HG03439 (cell line): Measurements from ENCODE around the gene UNKL.

Source experiments
- ATAC-seq: cut with Tn5 transposase; IDR thresholded peaks from one replicate; pipeline ENCODE4 v1.9.1; 2021; ENCODE audit warnings: mild to moderate bottlenecking, moderate library complexity; ENCODE audit not compliant: unreplicated experiment

The UNKL gene

DNA sequence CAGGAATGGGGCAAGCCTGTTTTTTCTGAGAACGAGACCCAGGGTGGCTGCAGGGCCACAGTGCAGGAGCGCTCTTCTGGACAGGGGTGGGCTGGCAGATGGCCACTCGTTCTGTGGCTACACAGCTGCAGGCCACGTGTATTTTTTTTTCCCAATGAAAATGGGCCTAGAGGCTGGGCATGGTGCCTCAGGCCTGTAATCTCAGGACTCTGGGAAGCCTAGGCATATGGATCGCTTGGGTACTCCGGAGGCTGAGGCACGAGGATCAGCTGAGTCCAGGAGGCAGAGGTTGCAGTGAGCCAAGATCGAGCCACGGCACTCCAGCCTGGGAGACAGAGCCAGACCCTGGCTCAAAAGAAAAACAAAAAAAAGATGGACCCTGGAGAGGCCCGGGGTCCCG lies 6.8 kb downstream of the UNKL start:
- ATAC-seq: no peak

DNA sequence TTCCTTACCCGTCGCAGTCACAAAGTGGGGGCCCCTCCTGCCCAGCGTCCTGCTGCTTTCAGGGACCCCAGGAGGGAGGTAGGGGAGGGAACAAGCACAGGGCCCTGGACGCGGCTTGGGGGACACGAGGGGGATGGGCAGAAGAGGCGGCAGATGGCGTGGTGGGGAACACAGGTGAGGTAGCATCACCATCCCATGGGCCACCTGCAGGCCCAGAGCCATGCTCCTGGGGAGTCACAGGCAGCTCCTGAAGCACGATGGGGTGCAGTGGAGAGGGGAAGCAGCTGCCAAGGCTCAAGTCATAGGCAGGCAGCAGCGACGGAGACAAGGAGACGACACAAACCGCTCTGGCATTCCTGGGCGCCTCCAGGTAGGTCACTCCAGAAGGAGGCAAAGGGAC lies 10.8 kb downstream of the UNKL start:
- no peak for ATAC-seq

DNA sequence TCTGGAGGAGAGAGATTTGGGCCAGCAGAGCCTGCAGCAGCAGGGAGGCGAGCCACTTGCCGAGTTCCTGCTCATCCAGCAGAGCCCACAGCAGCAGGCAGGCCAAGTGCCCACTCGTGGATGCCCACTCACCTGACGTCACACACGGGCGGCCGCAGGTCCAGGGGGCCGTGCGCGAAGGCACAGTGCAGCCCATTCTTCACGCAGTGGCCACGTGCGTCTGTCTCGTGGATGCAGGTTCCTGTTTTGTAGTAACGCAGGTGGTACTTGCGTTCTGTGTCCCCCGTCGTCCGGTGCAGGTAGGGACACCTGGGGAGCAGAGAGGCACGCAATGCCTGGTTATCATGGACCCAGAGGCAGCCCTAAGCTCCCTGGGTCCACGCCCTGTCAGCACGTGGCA lies 11.5 kb downstream of the UNKL start:
- no peak for ATAC-seq

DNA sequence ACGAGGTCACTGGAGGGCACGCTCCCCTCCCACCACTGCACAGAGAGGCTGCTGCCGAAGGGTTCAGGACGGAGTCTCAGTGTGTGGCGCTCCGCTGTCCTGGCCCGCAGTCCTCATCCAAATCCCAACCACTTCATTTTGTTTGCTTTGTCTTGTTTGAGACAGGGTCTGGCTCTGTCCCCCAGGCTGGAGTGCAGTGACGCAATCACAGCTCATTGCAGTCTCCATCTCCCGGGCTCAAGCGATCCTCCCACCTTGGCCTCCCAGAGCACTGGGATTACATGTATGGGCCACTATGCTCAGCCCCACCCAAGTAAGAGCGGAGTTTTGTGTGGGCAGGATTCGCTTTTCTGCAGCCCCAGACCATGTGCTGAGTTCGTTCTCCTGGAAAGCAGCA lies 12.7 kb downstream of the UNKL start:
- no peak for ATAC-seq

DNA sequence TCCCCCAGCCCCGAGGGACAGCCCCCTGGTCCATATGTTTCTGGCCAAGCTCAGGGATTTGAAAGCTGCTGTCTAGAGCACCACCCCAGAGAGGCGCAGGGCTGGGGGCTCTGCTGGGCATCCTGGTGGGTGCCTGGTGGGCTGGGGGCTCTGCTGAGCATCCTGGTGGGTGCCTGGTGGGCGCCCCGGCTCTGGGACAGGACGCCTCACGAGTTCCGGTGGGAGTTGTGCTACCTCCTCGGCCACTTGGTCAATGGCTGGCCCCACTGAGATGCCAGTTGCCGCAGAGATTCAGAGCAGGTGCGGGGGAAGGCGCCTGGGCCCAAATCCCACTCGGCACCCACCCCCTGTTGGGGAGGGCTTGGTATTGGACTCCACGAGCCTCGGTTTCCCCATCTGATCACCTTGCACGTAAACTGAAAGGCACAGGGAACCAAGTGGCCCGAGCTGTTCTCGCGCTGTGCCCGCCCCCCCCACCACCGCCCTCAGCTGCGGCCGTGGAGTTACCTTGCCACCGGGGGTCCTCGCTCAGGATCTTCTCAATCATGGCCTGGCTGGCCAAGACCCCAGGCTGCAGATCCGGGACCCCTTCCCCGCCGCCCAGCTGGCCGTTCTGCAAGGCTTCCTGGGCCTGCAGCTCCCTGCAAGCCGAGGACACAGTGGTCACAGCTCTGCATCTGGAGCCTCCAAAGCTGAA lies 13.3 kb downstream of the UNKL start:
- ATAC-seq: no peak

DNA sequence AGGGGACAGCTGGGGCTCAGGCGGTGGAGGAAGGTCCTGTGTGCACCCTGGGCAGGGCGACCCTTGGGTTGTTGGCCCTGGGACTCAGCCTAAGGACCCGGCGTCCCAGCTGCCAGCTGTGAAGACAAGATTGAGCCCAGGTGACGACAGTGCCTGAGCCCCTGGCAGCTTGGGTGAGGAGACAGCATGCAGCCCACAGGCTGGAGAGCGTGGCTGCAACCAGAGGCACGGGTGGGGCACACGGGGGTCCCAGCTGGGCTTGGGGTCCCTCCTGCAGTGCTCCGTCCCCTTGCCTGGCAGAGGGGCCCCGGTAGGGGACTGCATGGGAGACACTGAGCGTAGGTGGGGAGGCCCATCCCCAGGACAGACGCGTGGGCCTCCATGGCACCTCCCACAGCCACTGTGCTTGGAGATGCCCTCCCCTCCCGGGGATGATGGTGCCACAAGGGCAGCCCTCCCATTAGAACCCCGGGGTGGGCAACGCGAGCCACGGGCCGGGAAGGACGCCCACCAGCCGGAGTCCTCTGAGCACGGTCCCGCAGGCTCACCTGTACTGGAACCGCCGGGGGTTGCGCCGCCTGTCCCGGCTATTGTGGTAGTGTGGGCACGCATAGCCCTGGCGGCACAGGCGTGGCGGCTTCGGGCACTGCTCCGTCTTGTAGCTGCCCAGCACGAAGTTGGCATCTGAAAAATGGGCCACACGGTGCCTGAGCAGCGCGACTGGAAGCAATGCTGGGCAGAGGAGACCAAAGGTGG lies 15.5 kb downstream of the UNKL start:
- ATAC-seq: no peak

DNA sequence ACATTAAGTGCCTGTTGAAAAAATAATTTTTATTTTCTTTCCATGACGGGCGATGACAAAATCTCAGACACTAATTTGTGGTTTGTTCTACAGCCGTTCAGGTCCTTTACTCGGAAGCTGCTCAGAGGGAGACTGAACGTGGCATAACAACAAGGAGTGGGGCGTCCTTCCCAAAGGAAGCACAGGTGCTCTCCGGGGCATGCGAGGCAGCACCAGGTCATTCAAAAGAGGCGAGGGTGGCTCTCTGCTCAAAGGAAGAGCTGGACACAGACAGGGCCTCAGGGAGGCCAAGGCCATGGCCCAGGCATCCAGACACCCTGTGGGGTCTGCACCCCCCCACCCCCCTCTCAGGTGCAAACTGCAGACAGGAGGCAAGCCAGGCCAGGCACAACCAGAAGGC lies 16.2 kb downstream of the UNKL start:
- no peak for ATAC-seq

DNA sequence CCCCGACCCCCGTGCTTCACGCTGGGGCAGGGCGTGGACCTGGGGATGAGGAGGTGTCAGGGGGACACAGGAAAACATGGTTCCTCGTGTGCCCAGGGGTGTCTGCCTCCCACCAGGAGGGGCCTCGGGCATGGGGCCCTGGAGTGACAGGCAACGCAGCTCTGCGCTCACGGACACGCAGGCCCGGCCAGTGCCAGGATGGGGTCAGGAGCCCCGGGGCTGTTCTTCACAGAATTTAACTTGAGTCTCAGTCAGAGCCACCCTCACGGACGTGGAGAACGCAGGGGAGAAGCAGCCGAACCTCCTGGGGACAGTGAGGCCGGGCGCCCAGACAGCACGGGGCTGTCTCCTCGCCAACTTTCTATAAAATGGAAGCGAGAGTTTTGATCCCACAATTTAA lies 16.7 kb downstream of the UNKL start:
- ATAC-seq: no peak

DNA sequence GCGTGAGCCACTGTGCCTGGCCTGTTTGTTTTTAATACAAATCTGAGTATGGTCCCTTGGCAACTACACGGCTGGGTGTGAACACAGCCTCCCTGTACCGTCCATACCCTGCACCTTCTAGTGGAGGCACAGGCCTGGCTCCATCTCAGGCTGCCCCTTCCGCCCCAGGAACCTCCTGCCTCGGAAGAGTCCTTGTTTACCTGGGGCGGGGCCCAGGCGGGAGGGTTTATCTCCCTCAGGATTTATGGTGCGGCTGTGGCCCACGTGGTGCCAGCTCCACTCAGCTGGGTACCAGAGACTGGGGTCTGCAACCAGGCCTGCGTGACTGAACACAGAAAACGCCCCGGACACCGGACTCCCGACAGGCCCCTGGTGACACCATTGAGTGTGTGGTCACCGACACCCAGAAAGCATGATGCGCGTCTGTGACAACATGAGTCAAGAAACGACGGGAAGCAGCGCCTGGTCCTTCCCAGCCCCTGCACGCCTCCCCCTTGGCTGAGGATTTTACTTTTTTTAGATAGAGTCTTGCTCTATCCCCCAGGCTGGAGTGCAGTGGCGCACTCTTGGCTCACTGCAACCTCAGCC lies 19.0 kb downstream of the UNKL start:
- no peak for ATAC-seq

DNA sequence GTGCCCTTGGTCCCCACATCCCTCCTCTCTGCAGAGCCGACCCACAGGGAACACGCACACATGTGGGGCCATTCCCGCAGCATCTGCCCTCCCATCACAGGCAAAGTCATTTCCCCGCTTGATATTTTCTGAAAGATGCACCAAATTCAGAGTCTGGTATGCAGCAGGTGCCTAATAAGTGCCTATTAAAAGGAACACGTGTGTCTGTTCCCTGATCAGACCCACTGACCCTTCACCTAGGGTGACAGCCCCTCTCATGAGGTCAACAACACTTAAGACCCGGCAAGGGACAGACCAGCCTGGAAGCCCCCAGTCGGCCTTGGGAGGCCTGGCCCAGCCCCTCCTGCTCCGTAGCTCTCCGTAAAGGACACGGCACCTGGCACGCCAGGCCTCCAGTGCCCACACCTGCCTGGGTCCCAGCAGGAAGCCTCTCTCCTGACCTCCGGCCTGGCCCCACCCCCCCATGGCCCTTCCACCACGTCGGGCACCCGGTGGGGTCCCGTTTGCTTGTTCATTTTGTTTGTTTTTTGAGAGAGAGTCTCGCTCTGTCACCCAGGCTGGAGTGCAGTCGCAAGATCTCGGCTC lies 20.0 kb downstream of the UNKL start:
- no peak for ATAC-seq

DNA sequence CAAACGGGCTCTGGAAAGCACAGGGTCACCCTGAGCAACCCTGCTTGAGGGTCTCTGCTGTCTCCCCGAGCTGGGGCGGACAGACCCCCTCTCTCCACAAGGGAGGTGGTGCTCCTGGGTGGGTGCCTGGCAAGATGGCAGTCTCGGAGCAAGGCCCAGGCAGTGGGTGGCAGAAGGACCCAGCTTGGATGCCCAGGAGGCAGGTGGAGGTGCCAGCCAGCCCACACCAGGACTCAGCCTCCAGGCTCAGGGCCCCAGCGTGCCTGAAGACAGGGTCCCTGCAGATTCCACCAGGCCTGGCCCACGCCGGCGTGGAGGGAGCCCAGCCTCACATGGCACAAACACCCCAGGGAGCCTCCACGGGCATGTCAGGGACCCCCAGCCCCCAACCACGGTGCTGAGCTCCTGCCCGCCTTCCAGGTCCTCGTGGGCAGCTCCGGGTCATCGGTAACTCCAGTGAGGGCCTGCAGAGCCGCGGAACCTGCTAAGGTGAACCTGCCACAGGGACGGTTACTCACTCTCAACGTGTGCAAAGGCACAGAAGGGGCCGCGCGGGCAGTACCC lies 20.8 kb downstream of the UNKL start:
- ATAC-seq: no peak

DNA sequence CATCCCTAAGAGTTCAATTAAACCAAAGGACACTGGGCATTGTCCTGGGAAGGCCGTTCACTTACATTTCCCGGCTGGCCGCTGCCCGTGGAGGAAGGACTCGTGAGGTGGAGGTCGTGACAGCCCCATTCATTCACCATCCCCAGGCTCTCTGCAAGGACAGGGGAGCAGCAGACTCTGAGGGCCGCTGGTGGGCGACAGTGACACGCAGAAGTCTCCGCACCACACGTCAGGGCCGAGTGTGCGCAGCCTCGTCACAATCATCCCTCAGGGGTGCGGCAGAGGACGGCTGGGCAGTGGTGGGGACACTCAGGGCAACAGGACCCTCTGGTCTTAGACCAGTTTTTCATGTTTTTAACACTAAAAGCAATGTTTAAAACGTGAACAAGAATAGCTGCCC lies 21.7 kb downstream of the UNKL start:
- ATAC-seq: no peak

DNA sequence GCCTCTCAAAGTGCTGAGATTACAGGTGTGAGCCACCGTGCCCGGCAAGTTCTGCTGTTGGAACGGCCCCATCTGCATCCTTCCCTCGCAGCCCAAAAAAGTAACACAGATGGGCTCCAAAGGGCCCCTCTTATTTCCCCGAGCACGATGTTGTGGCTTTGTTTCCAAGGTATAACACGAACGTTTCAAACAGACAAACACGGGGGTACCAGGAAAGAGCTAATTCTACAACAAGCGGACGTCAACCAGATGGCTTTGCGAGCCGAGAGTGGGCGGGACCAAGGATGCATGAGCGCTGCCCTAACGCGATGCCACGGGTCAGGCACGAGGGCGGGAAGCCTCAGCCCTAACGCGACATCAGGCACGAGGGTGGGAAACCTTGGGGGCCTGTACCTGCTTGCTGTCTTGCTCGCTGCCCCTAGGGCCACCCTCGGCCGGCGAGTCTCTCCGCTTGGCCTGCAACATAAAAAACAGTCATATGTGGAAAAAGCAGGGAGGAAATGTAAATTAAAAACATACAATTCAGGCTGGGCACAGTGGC lies 24.2 kb downstream of the UNKL start:
- no peak for ATAC-seq

DNA sequence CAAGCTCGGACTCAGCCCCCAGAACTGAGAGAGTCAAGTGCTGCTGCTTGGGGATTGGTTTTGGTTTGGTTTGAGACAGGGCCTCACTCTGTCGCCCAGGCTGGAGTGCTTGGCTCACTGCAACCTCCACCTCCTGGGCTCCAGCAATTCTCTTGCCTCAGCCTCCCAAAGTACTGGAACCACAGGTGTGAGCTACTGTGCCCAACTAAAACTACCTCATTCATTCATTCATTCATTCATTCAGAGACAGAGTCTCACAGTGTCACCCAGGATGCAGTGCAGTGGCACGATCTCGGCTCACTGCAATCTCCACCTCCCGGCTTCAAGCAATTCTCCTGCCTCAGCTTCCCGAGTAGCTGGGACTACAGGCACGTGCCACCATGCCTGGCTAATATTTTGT lies 24.7 kb downstream of the UNKL start:
- ATAC-seq: no peak

DNA sequence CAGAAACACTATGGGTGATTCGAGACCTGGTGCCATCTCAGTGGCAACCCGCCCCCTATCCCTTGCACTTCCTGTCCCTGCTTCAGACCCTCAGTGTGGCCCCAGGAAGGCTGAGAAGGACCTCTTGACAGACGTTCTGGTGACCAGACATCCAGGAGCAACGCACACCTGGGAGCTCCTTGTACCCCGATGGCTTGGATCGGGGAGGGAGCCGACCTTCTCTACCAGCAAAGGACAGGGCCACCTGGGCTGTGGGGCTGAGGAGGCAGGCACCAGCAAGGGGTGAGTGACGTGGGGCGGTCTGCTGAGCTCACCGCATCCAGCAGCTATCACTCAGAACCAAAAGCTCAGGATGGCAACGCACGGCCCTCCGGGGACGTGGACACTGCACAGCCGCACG lies 27.2 kb downstream of the UNKL start:
- ATAC-seq: no peak

DNA sequence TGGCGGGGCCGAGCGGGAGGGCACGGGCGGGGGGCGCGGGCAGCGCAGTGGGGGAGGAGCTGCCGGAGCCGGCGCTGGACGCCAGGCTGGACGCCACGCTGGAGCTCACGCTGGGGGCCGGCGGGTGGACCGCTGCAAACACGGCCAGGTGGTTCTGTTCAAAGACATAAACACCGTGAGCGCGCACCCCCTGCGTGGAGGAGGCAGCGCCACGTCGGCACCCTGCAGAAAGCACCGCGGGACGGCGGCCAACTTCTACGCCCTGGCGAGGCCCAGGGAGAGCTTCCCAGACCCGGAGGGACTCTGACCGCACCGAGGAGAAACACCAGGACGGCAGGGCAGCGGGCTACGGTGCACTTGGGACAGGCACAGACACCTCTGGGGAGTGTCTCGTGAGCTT lies 29.3 kb downstream of the UNKL start:
- ATAC-seq: no peak

DNA sequence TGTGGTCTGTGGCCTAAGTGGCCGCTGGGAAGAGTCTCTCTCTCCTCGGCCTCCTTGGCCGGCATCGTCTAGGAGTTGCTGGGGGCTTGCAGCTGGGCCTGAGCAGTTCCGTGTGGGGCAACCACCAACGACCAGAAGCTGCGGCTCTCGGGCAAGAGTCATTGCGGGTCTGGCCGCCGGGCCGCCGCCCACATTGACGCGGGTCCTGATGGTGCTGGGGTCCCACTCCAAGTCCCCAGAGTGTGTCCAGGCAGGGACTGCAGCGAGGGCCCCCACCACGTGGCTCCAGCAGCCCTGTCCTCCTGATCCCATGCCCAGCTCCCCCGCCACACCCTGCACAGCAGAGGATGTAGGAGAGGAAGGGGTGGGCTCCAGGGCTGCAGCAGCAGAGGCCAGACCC lies 30.9 kb downstream of the UNKL start:
- no peak for ATAC-seq

DNA sequence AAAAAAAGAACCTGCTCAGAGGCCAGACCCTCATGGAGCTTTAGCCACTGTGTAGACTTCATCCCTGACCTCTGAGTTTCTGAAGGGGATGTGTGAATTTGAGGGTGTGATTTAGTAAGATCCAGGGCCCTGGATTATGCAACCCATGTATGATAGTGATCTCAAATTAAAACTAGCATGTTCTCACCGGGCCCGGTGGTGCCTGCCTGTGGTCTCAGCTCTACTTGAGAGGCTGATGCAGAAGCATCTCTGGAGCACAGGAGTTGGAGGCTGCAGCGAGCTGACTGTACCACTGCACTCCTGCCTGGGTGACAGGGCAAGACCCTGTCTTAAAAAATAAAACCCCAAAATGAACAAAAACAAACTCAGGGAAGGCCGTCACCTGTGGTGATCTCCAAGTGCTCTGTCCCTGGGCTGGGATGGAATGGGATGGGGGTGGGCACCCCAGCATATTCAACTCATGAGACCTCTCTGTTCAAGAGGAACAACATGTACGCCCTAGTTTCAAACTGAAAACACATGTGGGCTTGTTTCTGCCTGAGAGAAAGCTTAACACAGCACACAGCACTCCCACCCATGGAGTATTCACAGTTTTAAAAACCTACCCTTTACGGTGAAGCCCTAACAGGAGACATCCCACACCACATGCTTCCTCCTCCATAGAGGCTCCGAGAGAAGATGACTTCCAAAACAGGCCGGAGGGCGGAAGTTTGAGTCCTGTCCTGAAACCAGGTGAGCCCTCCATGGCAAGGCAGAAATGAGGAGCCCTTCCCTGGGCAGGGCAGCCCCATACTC lies 32.7 kb downstream of the UNKL start:
- ATAC-seq: no peak

DNA sequence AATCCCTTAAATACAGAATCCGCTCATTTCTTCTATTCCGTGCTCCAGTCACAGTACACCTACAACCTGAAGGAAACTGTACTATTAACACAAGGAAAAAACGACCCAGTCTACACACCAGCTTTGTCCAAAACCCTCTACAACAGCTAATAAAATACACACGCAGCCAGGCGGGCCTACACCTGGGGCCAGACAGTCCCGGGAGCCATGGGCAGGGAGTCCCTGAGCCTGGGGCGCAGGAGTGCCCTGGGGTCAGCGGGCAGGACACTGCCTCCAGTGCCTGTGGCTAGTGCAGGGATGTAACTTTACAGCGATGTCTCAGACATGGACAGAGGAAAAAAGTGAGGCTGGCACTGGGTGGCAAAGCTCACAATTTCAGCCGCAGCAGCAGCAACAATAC lies 34.3 kb downstream of the UNKL start:
- no peak for ATAC-seq

DNA sequence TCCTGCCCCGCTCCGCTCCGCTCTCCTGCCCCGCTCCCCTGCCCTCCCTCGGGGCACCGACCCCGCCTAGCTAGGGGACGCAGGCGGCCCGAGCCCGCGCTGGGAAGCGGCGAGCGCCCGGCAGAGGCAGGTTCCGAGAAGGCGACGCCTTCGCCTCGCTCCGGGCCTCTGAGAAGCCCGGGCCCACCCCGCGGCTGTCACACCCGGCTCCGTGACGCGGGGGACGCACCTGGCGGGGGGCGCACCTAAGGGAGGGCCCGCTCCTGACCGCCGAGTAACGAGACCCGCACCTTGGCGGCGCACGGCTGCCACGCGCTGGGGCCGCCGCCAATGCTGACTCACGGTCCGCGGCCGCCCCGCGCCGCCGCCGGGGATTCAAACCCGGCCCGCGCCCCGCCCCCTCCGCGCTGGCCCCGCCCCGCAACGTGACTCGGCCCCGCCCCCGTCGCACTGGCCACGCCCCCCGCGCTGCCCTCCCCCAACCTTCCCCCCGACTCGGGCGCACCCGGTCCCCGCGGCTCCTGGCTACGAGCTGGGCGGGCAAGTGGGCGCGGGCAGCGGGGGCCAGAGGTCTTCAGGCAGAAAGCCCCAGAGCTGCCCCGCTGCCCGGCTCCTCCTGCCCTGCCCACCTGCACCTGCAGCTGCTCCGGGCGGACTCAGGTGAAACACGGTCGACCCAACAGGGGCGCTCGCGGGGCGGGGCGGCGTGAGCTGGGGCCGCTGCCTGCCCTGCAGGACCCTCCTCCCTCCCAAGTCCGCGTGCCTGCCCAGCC lies 35.0 kb downstream of the UNKL start:
- no peak for ATAC-seq
